ENCODE data around the gene LRRC1.

Gene LRRC1

GRCh38 chr6:53794720-53795339 is at the start of gene LRRC1:
Gene LRRC1, plus strand, starts transcription at chr6:53795005. Its CDS starts 252 bp downstream, at chr6:53795257.
- H3K9me3 ChIP-seq (ENCODE audit: insufficient read depth, low read length) = no peaks in the 10 kb centered on the region
- peak; percentile 75 for DNase-seq (ENCODE audit: low read depth, low spot score)
- H3K9ac ChIP-seq (ENCODE audit: insufficient read length, low read depth) = peak within 1 kb of the TSS; percentile 82
- H3K4me3 ChIP-seq (ENCODE audit: insufficient read length, low read depth) = peak within 1 kb of the TSS; percentile 65
- no peak for TF ChIP-seq YY1 (IDR thresholded peaks at IDR 0.05; ENCODE audit: insufficient read depth, insufficient read length)
- no peak for TF ChIP-seq ZNF274 (IDR thresholded peaks at IDR 0.05; ENCODE audit: low read depth, low read length)
- TF ChIP-seq SUZ12 (IDR thresholded peaks at IDR 0.05; ENCODE audit: extremely low read depth, insufficient read depth, insufficient read length) = no peak
- no peaks in the 10 kb centered on the region for H3K4me1 ChIP-seq (ENCODE audit: insufficient read depth, insufficient read length)
- H3K36me3 ChIP-seq (ENCODE audit: insufficient read depth, insufficient read length, low read length) = no peaks in the 10 kb centered on the region
- peaks cover 45% of the 10 kb centered on the region for H3K27me3 ChIP-seq (ENCODE audit: insufficient read depth, insufficient read length)

DNA sequence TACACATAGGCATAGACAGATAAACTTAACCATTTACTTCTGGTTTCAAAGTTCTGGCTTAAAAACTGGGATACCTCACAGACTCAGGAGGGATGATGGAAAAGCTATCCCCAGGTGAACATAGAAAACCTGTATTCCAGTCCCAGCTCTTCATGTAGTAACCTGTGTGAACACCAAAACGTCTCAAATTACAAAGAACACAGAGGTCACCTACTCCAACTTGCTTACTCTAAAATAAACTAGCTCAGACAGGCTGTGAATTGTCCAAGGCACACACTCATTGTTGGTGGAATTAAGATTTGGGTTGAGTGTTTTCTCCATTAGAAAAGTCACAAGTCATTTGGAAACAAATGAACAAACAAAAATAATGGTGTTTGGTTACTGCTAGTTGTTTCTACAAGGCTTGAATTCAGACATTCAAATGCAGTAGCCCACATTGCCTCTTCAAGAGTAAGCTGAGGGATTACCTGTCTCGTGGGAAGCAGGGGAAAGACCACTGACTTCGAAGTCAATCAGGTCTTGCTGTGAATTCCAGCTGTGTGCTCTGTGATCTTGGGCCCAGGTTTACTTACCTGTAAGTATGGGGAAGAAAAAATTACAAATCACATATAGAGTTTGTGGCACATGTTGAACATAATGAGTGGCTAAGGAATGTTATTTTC is 48.2 kb upstream of the LRRC1 start:
- TF ChIP-seq ZNF274 (IDR thresholded peaks at IDR 0.05; ENCODE audit: low read depth, low read length) = no peak
- TF ChIP-seq YY1 (IDR thresholded peaks at IDR 0.05; ENCODE audit: insufficient read depth, insufficient read length) = no peak
- no peak for TF ChIP-seq SUZ12 (IDR thresholded peaks at IDR 0.05; ENCODE audit: extremely low read depth, insufficient read depth, insufficient read length)
- no peak for DNase-seq (ENCODE audit: low read depth, low spot score)
- no peaks in the 10 kb centered on the region for H3K36me3 ChIP-seq (ENCODE audit: insufficient read depth, insufficient read length, low read length)
- H3K27me3 ChIP-seq (ENCODE audit: insufficient read depth, insufficient read length) = no peaks in the 10 kb centered on the region
- no peak overlapping the region for H3K4me3 ChIP-seq (ENCODE audit: insufficient read length, low read depth)
- no peaks in the 10 kb centered on the region for H3K4me1 ChIP-seq (ENCODE audit: insufficient read depth, insufficient read length)
- H3K9me3 ChIP-seq (ENCODE audit: insufficient read depth, low read length) = no peaks in the 10 kb centered on the region
- no peak overlapping the region for H3K9ac ChIP-seq (ENCODE audit: insufficient read length, low read depth)

GRCh38 chr6:53750052-53750650 is 44.7 kb upstream of the LRRC1 start:
- Histone ChIP-seq H3K4me1 (ENCODE audit: insufficient read depth, insufficient read length) (no peaks in the 10 kb centered on the region), H3K9me3 (ENCODE audit: insufficient read depth, low read length) (no peaks in the 10 kb centered on the region), H3K4me3 (ENCODE audit: insufficient read length, low read depth) (no peak overlapping the region), H3K9ac (ENCODE audit: insufficient read length, low read depth) (no peak overlapping the region), H3K36me3 (ENCODE audit: insufficient read depth, insufficient read length, low read length) (no peaks in the 10 kb centered on the region), H3K27me3 (ENCODE audit: insufficient read depth, insufficient read length) (no peaks in the 10 kb centered on the region)
- no peak for DNase-seq (ENCODE audit: low read depth, low spot score)
- TF ChIP-seq YY1 (IDR thresholded peaks at IDR 0.05; ENCODE audit: insufficient read depth, insufficient read length) (no peak), ZNF274 (IDR thresholded peaks at IDR 0.05; ENCODE audit: low read depth, low read length) (no peak), SUZ12 (IDR thresholded peaks at IDR 0.05; ENCODE audit: extremely low read depth, insufficient read depth, insufficient read length) (no peak)

GRCh38 chr6:53751417-53751816 is 43.4 kb upstream of the LRRC1 start:
- no peak overlapping the region for H3K4me3 ChIP-seq (ENCODE audit: insufficient read length, low read depth)
- H3K9me3 ChIP-seq (ENCODE audit: insufficient read depth, low read length) = no peaks in the 10 kb centered on the region
- no peak overlapping the region for H3K9ac ChIP-seq (ENCODE audit: insufficient read length, low read depth)
- no peaks in the 10 kb centered on the region for H3K4me1 ChIP-seq (ENCODE audit: insufficient read depth, insufficient read length)
- no peaks in the 10 kb centered on the region for H3K27me3 ChIP-seq (ENCODE audit: insufficient read depth, insufficient read length)
- DNase-seq (ENCODE audit: low read depth, low spot score) = no peak
- TF ChIP-seq YY1 (IDR thresholded peaks at IDR 0.05; ENCODE audit: insufficient read depth, insufficient read length) (no peak), SUZ12 (IDR thresholded peaks at IDR 0.05; ENCODE audit: extremely low read depth, insufficient read depth, insufficient read length) (no peak), ZNF274 (IDR thresholded peaks at IDR 0.05; ENCODE audit: low read depth, low read length) (no peak)
- no peaks in the 10 kb centered on the region for H3K36me3 ChIP-seq (ENCODE audit: insufficient read depth, insufficient read length, low read length)

DNA sequence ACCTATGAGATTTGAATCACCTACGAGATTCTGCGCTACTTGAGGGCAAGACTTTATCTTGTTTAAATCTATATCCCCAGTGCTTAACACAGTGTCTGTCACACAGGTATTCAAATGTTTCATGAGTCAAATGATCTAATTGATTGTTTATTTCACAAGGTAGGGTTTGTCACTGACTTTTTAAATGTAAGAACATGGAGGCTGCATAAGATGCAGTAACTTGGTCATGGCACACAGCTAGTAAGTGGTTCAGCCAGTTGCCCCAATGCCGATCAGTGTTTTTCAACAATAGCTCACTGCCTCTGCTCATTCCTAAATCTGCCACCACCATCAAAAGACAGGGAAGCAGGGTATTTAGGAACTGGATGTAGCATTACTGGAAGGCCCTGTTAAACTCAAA is 42.4 kb upstream of the LRRC1 start:
- Histone ChIP-seq H3K4me1 (ENCODE audit: insufficient read depth, insufficient read length) (no peaks in the 10 kb centered on the region), H3K27me3 (ENCODE audit: insufficient read depth, insufficient read length) (no peaks in the 10 kb centered on the region), H3K9ac (ENCODE audit: insufficient read length, low read depth) (no peak overlapping the region), H3K9me3 (ENCODE audit: insufficient read depth, low read length) (no peaks in the 10 kb centered on the region), H3K36me3 (ENCODE audit: insufficient read depth, insufficient read length, low read length) (no peaks in the 10 kb centered on the region), H3K4me3 (ENCODE audit: insufficient read length, low read depth) (no peak overlapping the region)
- TF ChIP-seq YY1 (IDR thresholded peaks at IDR 0.05; ENCODE audit: insufficient read depth, insufficient read length) = no peak
- no peak for TF ChIP-seq SUZ12 (IDR thresholded peaks at IDR 0.05; ENCODE audit: extremely low read depth, insufficient read depth, insufficient read length)
- TF ChIP-seq ZNF274 (IDR thresholded peaks at IDR 0.05; ENCODE audit: low read depth, low read length) = no peak
- DNase-seq (ENCODE audit: low read depth, low spot score) = no peak

DNA sequence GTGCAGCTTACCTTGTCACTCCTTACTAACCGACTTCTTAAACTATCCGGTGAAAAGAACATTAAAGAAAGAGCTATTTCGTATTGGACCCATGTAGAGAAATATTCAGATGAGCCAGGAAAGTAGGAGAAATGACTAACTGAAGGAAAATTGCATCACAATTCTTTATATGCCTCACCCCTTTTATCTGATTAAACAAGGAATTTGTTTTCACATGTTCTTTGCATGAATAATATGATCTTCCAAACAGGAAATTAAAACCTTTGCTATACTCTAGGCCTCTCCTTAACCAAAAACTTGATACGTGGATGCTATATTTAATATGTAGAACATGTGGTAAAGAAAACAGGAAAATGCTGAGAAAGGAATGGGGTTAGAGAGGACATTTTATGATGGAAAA is 41.9 kb upstream of the LRRC1 start:
- H3K4me3 ChIP-seq (ENCODE audit: insufficient read length, low read depth) = no peak overlapping the region
- no peaks in the 10 kb centered on the region for H3K4me1 ChIP-seq (ENCODE audit: insufficient read depth, insufficient read length)
- H3K36me3 ChIP-seq (ENCODE audit: insufficient read depth, insufficient read length, low read length) = no peaks in the 10 kb centered on the region
- no peaks in the 10 kb centered on the region for H3K27me3 ChIP-seq (ENCODE audit: insufficient read depth, insufficient read length)
- no peak for DNase-seq (ENCODE audit: low read depth, low spot score)
- TF ChIP-seq ZNF274 (IDR thresholded peaks at IDR 0.05; ENCODE audit: low read depth, low read length) = no peak
- no peak for TF ChIP-seq YY1 (IDR thresholded peaks at IDR 0.05; ENCODE audit: insufficient read depth, insufficient read length)
- no peak for TF ChIP-seq SUZ12 (IDR thresholded peaks at IDR 0.05; ENCODE audit: extremely low read depth, insufficient read depth, insufficient read length)
- H3K9me3 ChIP-seq (ENCODE audit: insufficient read depth, low read length) = no peaks in the 10 kb centered on the region
- H3K9ac ChIP-seq (ENCODE audit: insufficient read length, low read depth) = no peak overlapping the region

DNA sequence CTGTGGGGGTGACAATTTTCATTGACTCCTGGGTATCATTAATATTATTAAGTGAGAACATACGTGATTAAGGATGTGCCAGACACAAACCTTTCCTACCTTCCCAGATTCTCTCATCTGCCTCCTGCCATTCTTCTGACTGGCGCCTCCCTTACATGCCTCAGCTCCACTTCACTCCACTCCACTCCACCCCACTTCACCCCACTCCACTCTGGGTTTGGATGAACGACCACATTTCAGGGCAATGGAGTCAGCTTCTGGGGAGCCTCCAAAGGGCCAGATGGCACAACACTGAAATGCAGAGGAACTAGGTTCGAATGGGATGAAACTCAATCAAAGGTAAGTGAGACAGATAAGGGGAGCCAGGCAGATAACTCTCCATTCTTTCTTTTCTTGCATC is 40.5 kb upstream of the LRRC1 start:
- no peak for DNase-seq (ENCODE audit: low read depth, low spot score)
- no peak overlapping the region for H3K9ac ChIP-seq (ENCODE audit: insufficient read length, low read depth)
- H3K27me3 ChIP-seq (ENCODE audit: insufficient read depth, insufficient read length) = no peaks in the 10 kb centered on the region
- H3K9me3 ChIP-seq (ENCODE audit: insufficient read depth, low read length) = no peaks in the 10 kb centered on the region
- no peak overlapping the region for H3K4me3 ChIP-seq (ENCODE audit: insufficient read length, low read depth)
- no peaks in the 10 kb centered on the region for H3K4me1 ChIP-seq (ENCODE audit: insufficient read depth, insufficient read length)
- H3K36me3 ChIP-seq (ENCODE audit: insufficient read depth, insufficient read length, low read length) = no peaks in the 10 kb centered on the region
- no peak for TF ChIP-seq SUZ12 (IDR thresholded peaks at IDR 0.05; ENCODE audit: extremely low read depth, insufficient read depth, insufficient read length)
- no peak for TF ChIP-seq YY1 (IDR thresholded peaks at IDR 0.05; ENCODE audit: insufficient read depth, insufficient read length)
- TF ChIP-seq ZNF274 (IDR thresholded peaks at IDR 0.05; ENCODE audit: low read depth, low read length) = no peak

Data from NT2/D1 (cell line).